Activated CD4-positive, alpha-beta T cell treated with anti-CD3 and anti-CD28 coated beads, Interleukin-2, amount 10 ng/mL, durations not matched to agents 24 days and 14 days (primary cell): ENCODE measurements around the gene PTPN3. TPM values are rescaled to one million over a fixed set of nuclear protein-coding genes. Genes with fewer than 3 reads are reported as not detected.
"Not testable (repeated sequence)": the region's sequence is repeated elsewhere in the genome, so short reads cannot be mapped to it uniquely, and the experiment has no call there.

Experiments
- DNase-seq: peaks from one replicate; pipeline ENCODE4 v3.0.0; 2022
- H3K27ac Mint-ChIP-seq: one replicate; pipeline ENCODE4 v1.8.0; 2022; ENCODE audit warnings: mild to moderate bottlenecking, mixed read lengths
- H3K27me3 Mint-ChIP-seq: one replicate; pipeline ENCODE4 v1.8.0; 2022; ENCODE audit warnings: mixed read lengths
- H3K36me3 Mint-ChIP-seq: one replicate; pipeline ENCODE4 v1.8.0; 2022; ENCODE audit warnings: low read depth, mild to moderate bottlenecking, mixed read lengths
- H3K4me1 Mint-ChIP-seq: one replicate; pipeline ENCODE4 v1.8.0; 2021; ENCODE audit warnings: mixed read lengths
- H3K4me3 Mint-ChIP-seq: one replicate; pipeline ENCODE4 v1.8.0; 2022; ENCODE audit warnings: mild to moderate bottlenecking, moderate library complexity, mixed read lengths
- H3K9me3 Mint-ChIP-seq: one replicate; pipeline ENCODE4 v1.8.0; 2021; ENCODE audit warnings: mixed read lengths
- intact Hi-C: fragments of 100-400 bp; cut with micrococcal nuclease; formaldehyde crosslinking; loops from one replicate; pipeline ENCODE4 v1.15.1; 2023
- total RNA-seq: library from RNA; stranded (reverse); gene quantifications from 2 replicates; pipeline ENCODE4 v1.2.3, GENCODE V29; 2022

Gene PTPN3
- total RNA-seq, 1 donor from 2014 or later = 3.6 TPM

DNA sequence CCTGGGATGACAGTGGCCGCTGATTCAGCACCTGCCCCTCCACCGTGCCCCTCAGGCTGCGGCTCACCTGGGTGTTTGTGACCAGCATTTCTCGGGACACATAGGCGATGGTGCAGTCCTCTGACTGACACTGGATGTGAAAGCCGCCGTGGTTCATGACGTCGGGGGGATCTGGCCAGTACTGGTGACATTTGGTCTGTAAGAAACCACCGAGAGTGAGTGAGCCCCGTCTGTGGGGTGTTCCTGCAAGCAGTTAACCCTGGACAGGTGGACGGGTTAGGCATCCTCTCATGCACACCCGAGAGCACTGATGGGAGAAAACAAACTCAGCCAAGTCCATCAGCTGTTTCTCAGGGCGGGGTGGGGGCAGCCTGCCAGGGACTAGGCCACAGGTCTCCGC lies 114.8 kb downstream of the PTPN3 start:
- no peaks in the 10 kb centered on the region for H3K9me3 Mint-ChIP-seq
- DNase-seq = no peak
- H3K36me3 Mint-ChIP-seq = peaks cover 1% of the 10 kb centered on the region
- H3K27ac Mint-ChIP-seq = no peak overlapping the region
- intact Hi-C loops = no loop called here
- no peak overlapping the region for H3K4me3 Mint-ChIP-seq
- H3K27me3 Mint-ChIP-seq = peaks cover 4% of the 10 kb centered on the region
- no peaks in the 10 kb centered on the region for H3K4me1 Mint-ChIP-seq

DNA sequence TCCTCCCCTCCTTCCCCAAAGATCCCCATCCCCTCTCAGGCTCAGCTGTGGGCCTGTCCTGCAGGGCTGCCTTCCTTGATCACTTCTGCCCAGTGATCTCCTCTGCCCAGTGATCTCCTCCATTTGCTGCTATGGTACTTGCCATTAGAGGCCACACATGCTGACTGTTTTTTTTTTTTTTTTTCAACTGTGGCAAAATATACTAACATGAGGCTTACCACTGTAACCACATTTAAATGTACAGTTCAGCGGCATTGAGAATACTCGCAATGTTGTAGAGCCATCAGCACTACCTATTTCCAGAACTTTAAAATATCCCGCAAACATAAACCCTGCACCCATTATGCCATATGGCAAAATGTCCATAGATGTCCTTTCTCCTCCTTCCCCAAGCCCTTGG lies 115.5 kb downstream of the PTPN3 start:
- no peaks in the 10 kb centered on the region for H3K4me1 Mint-ChIP-seq

DNA sequence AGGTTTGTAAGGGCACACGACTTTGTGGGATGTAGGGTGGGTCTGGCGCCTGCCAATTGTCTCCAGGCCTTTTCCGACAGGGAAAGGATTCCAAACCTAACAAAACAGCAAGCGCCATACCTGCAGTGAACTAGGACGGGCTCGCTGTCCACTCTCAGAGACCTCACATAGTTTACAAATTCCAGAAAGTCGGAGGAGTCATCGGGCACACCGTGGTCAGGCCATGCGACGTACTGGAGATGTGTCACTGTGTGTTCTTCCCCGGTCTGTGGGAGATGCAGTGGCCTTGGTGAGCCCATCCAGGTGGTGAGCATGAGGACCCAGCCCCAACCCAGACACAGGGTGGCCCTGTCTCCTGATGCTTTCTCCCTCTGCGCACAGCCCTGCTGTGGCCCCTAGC lies 115.9 kb downstream of the PTPN3 start:
- Mint-ChIP-seq H3K4me1 (no peaks in the 10 kb centered on the region), H3K27ac (no peak overlapping the region), H3K9me3 (no peaks in the 10 kb centered on the region), H3K36me3 (peaks cover 1% of the 10 kb centered on the region), H3K4me3 (no peak overlapping the region), H3K27me3 (peaks cover 4% of the 10 kb centered on the region)
- intact Hi-C loops = no loop called here
- no peak for DNase-seq

More for the DNA sequence above, 115.5 kb downstream of the PTPN3 start:
- no peak overlapping the region for H3K4me3 Mint-ChIP-seq
- H3K36me3 Mint-ChIP-seq = peaks cover 1% of the 10 kb centered on the region
- intact Hi-C loops = no loop called here
- no peak for DNase-seq
- no peak overlapping the region for H3K27ac Mint-ChIP-seq
- H3K27me3 Mint-ChIP-seq = peaks cover 4% of the 10 kb centered on the region
- H3K9me3 Mint-ChIP-seq = no peaks in the 10 kb centered on the region

DNA sequence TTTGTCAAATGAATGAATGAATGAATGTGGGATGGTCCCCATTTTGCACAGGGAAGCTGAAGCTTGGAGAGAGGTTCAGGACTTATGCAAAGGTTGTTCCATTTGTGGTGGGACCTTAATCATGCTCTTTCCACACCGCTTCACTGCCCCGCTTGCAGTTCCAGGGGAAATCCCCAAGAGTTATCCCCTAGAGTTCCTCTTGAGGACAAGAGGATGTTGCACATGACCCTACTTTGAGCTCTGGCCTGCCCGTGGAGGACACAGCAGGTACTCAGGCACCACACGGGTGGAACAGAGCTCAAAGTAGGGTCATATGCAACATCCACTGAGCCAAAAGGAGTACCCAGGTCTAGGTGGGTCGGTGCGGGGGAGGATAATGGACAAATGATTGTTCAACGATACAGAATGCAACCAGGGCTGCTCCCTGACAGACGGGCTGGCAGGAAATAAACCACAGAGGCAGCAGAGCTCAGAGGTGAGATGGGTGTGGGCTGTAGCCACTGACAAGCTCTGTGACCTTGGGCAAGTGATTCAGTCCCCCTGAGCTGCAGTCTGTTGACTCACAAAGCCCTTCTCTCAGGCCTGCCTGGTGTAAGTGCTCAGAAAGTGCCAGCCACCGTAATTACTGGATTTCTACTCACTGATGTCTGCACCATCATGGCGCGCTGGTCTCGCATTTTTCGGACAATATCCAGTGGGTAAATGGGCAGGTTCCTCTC lies 116.9 kb downstream of the PTPN3 start:
- H3K27me3 Mint-ChIP-seq = peaks cover 4% of the 10 kb centered on the region
- intact Hi-C loops = no loop called here
- no peak overlapping the region for H3K27ac Mint-ChIP-seq
- no peaks in the 10 kb centered on the region for H3K4me1 Mint-ChIP-seq
- no peak for DNase-seq
- H3K4me3 Mint-ChIP-seq = no peak overlapping the region
- H3K9me3 Mint-ChIP-seq = no peaks in the 10 kb centered on the region
- H3K36me3 Mint-ChIP-seq = no peaks in the 10 kb centered on the region

DNA sequence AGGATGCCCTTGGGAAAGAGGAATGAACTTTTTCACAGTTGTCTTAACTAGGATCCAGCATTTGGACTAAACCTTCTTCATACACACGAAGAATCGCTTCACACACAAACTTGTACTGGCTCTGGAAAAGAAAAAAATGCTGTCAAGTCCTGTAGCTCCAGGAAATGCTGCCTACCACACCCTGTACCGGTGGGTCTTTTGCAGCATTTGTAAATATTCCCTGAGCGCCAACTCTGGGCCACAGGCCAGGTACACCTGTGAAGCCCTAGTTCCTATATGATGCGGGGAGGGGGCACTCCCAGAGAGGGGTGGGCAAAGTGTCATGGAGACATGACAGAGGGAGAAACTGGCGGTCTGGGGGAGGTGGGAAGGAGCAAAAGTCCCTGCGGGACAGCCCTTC lies 118.6 kb downstream of the PTPN3 start:
- Mint-ChIP-seq H3K27me3 (peaks cover 2% of the 10 kb centered on the region), H3K27ac (no peak overlapping the region), H3K4me3 (no peak overlapping the region), H3K9me3 (peaks cover 3% of the 10 kb centered on the region), H3K36me3 (no peaks in the 10 kb centered on the region), H3K4me1 (no peaks in the 10 kb centered on the region)
- intact Hi-C loops = no loop called here
- DNase-seq = no peak

DNA sequence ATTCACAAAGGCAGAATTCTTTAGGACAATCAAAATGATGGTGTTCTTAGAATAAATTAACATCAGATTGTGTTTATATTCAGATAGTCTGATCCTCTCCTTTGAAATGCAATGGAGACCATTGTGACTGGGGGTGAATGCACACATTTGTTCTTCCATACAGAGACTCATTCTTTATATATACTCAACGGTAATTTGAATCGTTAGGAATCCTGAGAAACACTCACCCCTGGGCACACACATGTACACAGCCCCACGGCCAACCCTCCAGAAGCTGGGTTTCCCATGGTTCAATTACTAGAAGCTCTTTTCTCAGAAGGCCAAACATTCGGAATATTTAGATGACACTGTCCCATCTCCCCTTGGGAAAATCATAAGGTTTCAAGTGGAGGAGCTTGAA lies 119.8 kb downstream of the PTPN3 start:
- no peaks in the 10 kb centered on the region for H3K4me1 Mint-ChIP-seq
- no peak overlapping the region for H3K27ac Mint-ChIP-seq
- intact Hi-C loops = no loop called here
- DNase-seq = no peak
- H3K4me3 Mint-ChIP-seq = no peak overlapping the region
- H3K27me3 Mint-ChIP-seq = peaks cover 2% of the 10 kb centered on the region
- peaks cover 3% of the 10 kb centered on the region for H3K9me3 Mint-ChIP-seq
- no peaks in the 10 kb centered on the region for H3K36me3 Mint-ChIP-seq

DNA sequence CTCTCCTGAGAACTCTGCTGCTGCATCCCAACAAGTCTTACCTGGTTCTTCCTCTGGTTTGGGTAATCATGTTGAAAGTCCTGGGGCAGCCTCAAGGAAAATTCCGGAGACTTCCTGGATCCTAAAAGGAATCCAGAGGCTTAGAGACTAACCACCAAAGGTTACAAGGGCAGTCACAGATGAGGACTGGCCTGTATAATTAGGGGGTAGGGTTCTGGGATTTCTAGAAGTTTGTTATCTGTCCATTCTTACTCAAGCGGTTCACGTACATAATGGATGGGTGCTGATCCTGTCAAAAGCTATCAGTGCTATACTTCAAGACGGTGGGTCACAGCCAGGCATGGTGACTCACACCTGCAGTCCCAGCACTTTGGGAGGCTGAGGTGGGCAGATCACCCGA lies 125.9 kb downstream of the PTPN3 start:
- peaks cover 6% of the 10 kb centered on the region for H3K9me3 Mint-ChIP-seq
- H3K4me1 Mint-ChIP-seq = no peaks in the 10 kb centered on the region

DNA sequence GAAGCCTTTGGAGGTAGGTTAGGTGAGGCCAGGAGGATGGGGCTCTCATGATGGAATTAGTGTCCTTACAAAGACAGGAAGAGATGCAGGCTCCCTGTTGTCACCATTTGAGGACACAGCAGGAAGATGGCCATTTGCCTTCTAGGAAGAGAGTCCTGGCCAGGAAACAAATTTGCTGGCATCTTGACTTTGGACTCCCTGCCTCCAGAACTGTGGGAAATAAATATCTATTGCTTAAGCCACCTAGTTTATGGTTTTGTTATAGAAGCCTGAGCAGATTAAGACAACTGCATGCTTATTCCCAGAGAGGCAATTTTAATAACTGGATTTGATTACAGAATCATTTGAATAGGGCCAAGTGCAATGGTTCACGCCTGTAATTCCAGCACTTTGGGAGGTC lies 126.7 kb downstream of the PTPN3 start:
- Mint-ChIP-seq H3K27ac (no peak overlapping the region), H3K27me3 (peaks cover 3% of the 10 kb centered on the region), H3K36me3 (no peaks in the 10 kb centered on the region), H3K4me1 (no peaks in the 10 kb centered on the region), H3K4me3 (no peak overlapping the region), H3K9me3 (peaks cover 6% of the 10 kb centered on the region)
- intact Hi-C loops = no loop called here
- DNase-seq = no peak

More for the DNA sequence above, 125.9 kb downstream of the PTPN3 start:
- no peaks in the 10 kb centered on the region for H3K36me3 Mint-ChIP-seq
- intact Hi-C loops = no loop called here
- H3K27ac Mint-ChIP-seq = no peak overlapping the region
- H3K4me3 Mint-ChIP-seq = no peak overlapping the region
- H3K27me3 Mint-ChIP-seq = peaks cover 3% of the 10 kb centered on the region
- DNase-seq = no peak

DNA sequence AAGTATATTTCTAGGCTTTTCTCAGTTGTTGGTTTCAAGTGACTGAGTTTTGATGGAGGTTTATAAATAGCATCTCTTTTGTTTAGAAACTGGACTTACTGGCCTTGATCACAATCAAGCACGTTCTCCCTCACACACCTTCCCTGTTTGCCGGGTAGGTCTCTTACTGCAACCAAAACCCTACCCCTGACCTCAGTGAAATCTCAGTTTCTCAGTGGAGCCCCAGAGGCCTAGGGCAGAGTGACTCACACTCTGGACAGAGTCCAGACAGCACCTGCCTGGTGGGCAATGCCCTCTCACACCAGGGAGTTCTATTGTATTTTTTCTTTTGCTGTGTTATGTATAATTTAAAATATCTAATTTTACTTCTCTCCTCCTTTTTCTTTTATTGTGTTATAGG lies 128.8 kb downstream of the PTPN3 start:
- Mint-ChIP-seq H3K4me3 (no peak overlapping the region), H3K9me3 (peaks cover 4% of the 10 kb centered on the region), H3K4me1 (no peaks in the 10 kb centered on the region), H3K36me3 (no peaks in the 10 kb centered on the region), H3K27ac (no peak overlapping the region), H3K27me3 (peaks cover 3% of the 10 kb centered on the region)
- intact Hi-C loops = no loop called here
- no peak for DNase-seq

DNA sequence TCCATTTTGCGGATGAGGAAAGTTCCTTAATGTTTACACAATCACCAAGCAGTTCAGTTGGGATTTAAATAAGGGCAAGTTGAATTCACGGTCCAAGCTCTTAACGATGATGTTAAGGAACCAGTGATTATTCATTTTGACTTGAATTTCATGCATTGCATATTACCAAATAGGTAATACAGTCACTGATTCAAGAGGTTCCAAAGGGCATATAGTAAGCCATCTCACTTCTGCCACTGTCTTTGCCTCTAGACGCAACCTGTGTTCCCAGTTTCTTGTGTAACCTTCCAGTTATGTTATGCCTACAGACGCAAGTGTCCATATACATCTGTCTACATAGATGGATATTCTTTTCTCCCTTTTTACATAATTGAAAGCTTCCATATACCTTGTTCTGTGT lies 137.3 kb downstream of the PTPN3 start:
- no peaks in the 10 kb centered on the region for H3K4me1 Mint-ChIP-seq
- intact Hi-C loops = no loop called here
- no peaks in the 10 kb centered on the region for H3K36me3 Mint-ChIP-seq
- peaks cover 5% of the 10 kb centered on the region for H3K27me3 Mint-ChIP-seq
- no peak overlapping the region for H3K27ac Mint-ChIP-seq
- no peaks in the 10 kb centered on the region for H3K9me3 Mint-ChIP-seq
- no peak overlapping the region for H3K4me3 Mint-ChIP-seq
- DNase-seq = no peak

DNA sequence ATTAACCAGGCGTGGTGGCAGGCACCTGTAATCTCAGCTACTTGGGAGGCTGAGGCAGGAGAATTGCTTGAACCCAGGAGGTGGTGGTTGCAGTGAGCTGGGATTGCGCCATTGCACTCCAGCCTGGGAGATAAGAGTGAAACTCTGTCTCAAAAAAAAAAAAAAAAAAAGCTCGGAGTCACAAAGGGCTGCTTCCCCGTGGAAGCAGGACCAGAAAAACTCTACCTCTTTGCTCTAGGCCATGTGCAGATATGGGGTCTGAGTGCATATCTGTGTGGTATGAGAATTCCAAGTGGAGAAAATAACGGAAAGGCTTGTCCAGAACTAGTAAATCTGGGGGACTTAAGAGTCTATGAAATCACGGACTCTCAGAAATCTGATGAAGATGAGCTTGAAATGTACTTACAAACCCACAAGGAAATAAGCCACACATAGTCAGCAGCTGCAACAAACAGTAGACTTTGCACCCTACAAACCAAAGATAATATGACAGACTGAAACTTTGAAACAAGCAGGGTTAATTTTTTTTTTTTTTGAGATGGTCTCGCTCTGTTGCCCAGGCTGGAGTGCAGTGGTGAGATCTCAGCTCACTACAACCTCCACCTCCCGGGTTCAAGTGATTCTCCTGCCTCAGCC lies 139.0 kb downstream of the PTPN3 start:
- H3K27me3 Mint-ChIP-seq, H3K4me1 Mint-ChIP-seq, H3K27ac Mint-ChIP-seq, DNase-seq, intact Hi-C loops, H3K4me3 Mint-ChIP-seq, H3K9me3 Mint-ChIP-seq, H3K36me3 Mint-ChIP-seq: not testable (repeated sequence)

DNA sequence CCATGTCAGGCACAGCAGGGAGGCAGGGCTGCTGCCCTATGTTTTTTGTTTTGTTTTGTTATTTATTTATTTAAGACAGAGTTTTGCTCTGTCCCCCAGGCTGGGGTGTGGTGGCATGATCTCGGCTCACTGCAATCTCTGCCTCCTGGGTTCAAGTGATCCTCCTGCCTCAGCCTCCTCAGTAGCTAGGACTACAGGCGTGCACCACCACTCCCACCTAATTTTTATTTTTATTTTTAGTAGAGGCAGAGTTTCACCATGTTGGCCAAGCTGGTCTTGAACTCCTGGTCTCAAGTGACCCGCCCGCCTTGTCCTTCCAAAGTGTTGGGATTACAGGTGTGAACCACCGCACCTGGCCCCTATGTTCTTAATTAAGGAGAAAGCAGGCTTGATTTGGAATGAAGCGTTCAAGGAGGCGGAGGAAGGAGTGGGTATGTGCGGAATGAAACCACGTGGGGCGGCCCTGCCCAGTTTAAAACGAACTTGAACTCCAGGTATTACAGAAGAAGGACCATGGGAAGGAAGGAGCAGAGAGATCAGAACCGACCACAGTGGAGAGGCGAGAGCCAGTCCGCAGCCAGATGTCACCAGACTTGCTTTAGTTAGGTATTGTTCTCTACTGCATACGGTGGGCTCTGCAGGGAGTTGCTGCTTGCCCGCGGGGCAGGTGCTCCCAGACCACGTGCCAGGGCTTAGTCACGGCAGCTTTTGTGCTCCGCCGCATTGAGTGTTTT lies 142.4 kb downstream of the PTPN3 start:
- Mint-ChIP-seq H3K9me3 (no peaks in the 10 kb centered on the region), H3K4me1 (no peaks in the 10 kb centered on the region), H3K27me3 (peaks cover 3% of the 10 kb centered on the region), H3K4me3 (no peak overlapping the region), H3K36me3 (no peaks in the 10 kb centered on the region), H3K27ac (no peak overlapping the region)
- intact Hi-C loops = no loop called here
- no peak for DNase-seq

DNA sequence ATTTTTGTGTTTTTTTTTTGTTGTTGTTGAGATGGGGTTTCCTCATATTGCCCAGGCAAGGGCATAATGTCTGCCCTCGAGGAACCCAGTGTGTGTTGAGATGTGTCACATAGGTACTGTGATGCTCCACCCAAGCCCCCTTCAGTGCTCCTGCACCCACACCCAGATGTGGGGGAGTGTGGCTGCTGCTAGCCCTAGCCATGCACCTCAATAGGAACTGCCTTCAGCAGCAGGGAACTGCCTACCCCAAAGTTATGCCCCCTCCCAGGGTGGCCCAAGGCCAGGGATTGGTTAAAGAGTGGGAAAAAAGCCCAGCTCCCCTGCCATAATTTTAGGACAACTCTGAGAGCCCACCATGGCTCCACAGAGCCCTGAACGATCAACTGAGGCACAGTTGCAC lies 143.9 kb downstream of the PTPN3 start:
- no peaks in the 10 kb centered on the region for H3K9me3 Mint-ChIP-seq
- H3K27ac Mint-ChIP-seq = no peak overlapping the region

DNA sequence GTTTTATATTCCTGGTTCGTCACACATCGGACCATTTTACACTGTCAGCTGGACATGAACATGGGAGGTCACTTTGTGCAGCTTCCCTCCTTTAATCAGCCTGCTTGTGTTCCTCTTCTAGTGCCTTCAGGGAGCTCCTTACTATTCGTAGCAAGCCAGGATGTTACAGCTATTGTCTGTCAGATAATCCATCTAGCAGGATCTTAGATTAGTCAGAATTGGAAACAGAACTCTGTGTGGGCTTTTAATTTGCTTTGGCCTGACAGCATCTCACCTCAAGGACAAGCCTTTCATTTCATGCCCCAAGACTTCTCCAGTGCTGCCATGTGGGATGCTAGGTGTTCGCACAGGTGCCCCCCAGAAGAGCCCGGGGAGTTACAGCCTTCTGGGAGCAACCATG lies 147.1 kb downstream of the PTPN3 start:
- Mint-ChIP-seq H3K9me3 (no peaks in the 10 kb centered on the region), H3K27ac (no peak overlapping the region), H3K4me3 (no peak overlapping the region), H3K27me3 (peaks cover 5% of the 10 kb centered on the region), H3K4me1 (no peaks in the 10 kb centered on the region), H3K36me3 (no peaks in the 10 kb centered on the region)
- no peak for DNase-seq
- intact Hi-C loops = no loop called here

More for the DNA sequence above, 143.9 kb downstream of the PTPN3 start:
- no peak for DNase-seq
- H3K4me1 Mint-ChIP-seq = no peaks in the 10 kb centered on the region
- H3K36me3 Mint-ChIP-seq = no peaks in the 10 kb centered on the region
- H3K27me3 Mint-ChIP-seq = peaks cover 3% of the 10 kb centered on the region
- H3K4me3 Mint-ChIP-seq = no peak overlapping the region
- intact Hi-C loops = no loop called here
